Thyroid gland (tissue), 4 donors: Measurements from ENCODE around the gene ADCYAP1.

Source experiments
- CTCF ChIP-seq, 6 experiments: fragments of 200-600 bp in 3 of 6; fragments of 450-650 bp in 3 of 6; sonication (generic) in 3 of 6; IDR thresholded peaks; one replicate each; pipeline ENCODE4 v1.5.1; 2016 to 2019; ENCODE audit warnings: antibody characterized with exemption in 6 of 6, mild to moderate bottlenecking in 2 of 6, inconsistent platforms in 1 of 6, moderate library complexity in 1 of 6
- POLR2A ChIP-seq, 2 donors: fragments of 450-650 bp; IDR thresholded peaks; one replicate each; pipeline ENCODE4 v1.6.1; 2017; ENCODE audit warnings: antibody characterized with exemption in 2 of 2, mild to moderate bottlenecking in 2 of 2, moderate library complexity in 1 of 2

GRCh38 chr18:875912-876311 is 28.8 kb upstream of the ADCYAP1 start:
- TF ChIP-seq CTCF (IDR thresholded peaks at IDR 0.05) (no peak), POLR2A (IDR thresholded peaks at IDR 0.05) (no peak)
